Measurements from ENCODE around the gene CDKL4.
"Not testable (repeated sequence)": the region's sequence is repeated elsewhere in the genome, so short reads cannot be mapped to it uniquely, and the experiment has no call there.

The CDKL4 gene

DNA sequence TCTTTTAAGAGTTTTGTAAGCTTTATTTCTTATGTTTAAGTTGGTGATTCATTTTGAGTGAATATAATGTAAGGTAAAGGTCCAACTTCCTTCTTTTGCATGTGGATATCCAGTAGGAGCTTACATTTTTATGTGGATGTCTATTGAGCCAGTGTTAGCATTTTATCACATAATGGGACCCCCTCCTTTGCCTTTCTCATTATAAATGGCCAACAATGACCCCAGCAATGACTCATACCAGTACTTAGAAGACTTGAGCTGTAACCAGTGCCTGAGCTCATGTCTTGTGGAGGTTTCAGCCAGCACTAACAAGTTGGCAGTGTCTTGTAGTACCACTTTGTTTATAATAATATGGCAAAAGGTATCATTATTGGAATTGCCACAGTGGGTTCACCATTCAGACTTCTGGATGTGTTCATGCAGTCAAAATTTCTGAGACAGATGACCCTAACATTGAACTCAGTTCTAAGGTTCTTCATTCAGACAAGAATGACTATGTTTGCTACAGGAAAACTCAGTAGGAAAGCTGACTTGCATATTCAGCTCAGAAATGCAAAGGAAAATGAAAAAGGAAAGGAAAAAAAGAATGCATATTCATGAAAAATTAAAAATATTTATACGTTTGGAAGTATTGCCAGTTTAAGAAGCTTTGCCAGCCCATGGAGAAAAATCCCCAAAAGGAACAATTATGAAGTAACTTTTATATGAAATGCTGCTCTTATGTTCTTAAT lies 41.0 kb downstream of the CDKL4 start:
- Histone ChIP-seq H3K4me3 (ENCODE audit: low read depth, low read length) (no peak overlapping the region), H3K36me3 (replicated peaks) (no peaks in the 10 kb centered on the region), H3K27ac (no peak overlapping the region), H3K27me3 (replicated peaks) (no peaks in the 10 kb centered on the region)
- TF ChIP-seq, protein P1, sequence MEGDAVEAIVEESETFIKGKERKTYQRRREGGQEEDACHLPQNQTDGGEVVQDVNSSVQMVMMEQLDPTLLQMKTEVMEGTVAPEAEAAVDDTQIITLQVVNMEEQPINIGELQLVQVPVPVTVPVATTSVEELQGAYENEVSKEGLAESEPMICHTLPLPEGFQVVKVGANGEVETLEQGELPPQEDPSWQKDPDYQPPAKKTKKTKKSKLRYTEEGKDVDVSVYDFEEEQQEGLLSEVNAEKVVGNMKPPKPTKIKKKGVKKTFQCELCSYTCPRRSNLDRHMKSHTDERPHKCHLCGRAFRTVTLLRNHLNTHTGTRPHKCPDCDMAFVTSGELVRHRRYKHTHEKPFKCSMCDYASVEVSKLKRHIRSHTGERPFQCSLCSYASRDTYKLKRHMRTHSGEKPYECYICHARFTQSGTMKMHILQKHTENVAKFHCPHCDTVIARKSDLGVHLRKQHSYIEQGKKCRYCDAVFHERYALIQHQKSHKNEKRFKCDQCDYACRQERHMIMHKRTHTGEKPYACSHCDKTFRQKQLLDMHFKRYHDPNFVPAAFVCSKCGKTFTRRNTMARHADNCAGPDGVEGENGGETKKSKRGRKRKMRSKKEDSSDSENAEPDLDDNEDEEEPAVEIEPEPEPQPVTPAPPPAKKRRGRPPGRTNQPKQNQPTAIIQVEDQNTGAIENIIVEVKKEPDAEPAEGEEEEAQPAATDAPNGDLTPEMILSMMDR (IDR thresholded peaks at IDR 0.05; ENCODE audit: low read depth, low read length, missing control alignments), result no peak
- in situ Hi-C loops (cut with HindIII; ENCODE audit: low pct_ligation_motif_present, low sequenced_read_pairs), result no loop called here
- DNase-seq, result peak; percentile 25

DNA sequence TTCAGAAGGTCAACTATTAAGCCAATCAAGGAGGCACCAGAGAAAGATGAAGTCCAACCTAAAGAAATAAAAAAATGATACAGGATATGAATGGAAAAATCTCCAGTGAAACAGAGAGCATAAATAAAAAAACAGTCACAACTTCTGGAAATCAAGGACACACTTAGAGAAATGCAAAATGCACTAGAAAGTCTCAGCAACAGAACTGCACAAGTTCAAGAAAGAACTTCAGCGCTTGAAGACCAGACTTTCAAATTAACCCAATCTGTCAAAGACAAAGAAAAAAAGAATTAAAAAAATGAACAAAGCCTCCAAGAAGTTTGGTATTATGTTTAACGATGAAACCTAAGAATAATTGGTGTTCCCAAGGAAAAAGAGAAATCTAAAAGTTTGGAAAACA lies 46.8 kb downstream of the CDKL4 start:
- in situ Hi-C loops (cut with HindIII; ENCODE audit: low pct_ligation_motif_present, low sequenced_read_pairs); DNase-seq; H3K4me3 ChIP-seq (ENCODE audit: low read depth, low read length); H3K27me3 ChIP-seq (replicated peaks); H3K36me3 ChIP-seq (replicated peaks); H3K27ac ChIP-seq: not testable (repeated sequence)

DNA sequence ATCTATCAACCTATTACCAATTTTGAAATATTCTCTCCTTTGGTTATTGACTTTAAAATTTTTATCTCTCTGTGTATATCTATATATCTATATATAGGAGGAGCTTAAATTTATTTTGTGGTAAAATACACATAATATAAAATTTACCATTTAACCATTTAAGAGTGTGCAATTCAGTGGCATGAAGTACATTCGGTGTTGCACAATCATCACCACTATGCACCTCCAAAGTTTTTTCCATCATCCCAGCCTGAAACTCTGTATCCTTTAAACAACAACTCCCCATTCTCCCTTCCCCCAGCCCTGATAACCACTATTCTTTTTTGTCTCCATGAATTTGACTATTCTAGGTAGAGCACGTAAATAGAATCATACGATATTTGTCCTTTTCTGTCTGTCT lies 49.1 kb downstream of the CDKL4 start:
- H3K27me3 ChIP-seq (replicated peaks), result no peaks in the 10 kb centered on the region
- DNase-seq, result no peak
- no peak overlapping the region for H3K27ac ChIP-seq
- no peak overlapping the region for H3K4me3 ChIP-seq (ENCODE audit: low read depth, low read length)
- H3K36me3 ChIP-seq (replicated peaks), result no peaks in the 10 kb centered on the region
- in situ Hi-C loops (cut with HindIII; ENCODE audit: low pct_ligation_motif_present, low sequenced_read_pairs), result no loop called here
- TF ChIP-seq, protein P1 (IDR thresholded peaks at IDR 0.05; ENCODE audit: low read depth, low read length, missing control alignments), result no peak

DNA sequence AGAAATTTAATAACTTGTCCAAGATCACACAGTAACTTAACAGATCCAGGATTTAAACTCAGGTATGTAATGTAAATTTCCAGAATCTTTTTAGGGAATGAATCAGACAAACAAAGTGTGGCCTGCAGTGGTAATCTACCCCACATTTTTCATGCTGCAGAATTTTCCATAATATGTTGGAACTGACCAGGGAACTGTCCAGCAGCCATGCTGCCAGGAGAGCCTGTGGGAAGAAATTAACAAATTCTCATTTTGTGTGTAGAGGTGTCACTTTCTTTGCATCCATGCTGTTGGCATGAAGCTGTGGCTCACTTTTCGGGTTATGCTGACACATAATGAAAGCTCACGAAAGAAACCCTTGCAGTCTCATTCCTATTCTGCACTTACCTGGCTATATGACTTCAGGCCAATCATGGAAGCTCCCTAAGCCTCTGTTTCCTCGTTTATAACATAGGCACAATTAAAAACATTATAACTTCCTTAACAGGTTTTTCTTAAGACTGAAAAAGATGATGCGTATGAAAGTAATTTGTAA lies 54.7 kb downstream of the CDKL4 start:
- in situ Hi-C loops (cut with HindIII; ENCODE audit: low pct_ligation_motif_present, low sequenced_read_pairs), result no loop called here
- no peaks in the 10 kb centered on the region for H3K27me3 ChIP-seq (replicated peaks)
- H3K4me3 ChIP-seq (ENCODE audit: low read depth, low read length), result no peak overlapping the region
- TF ChIP-seq, protein P1 (IDR thresholded peaks at IDR 0.05; ENCODE audit: low read depth, low read length, missing control alignments), result no peak
- no peak for DNase-seq
- no peak overlapping the region for H3K27ac ChIP-seq
- no peaks in the 10 kb centered on the region for H3K36me3 ChIP-seq (replicated peaks)

DNA sequence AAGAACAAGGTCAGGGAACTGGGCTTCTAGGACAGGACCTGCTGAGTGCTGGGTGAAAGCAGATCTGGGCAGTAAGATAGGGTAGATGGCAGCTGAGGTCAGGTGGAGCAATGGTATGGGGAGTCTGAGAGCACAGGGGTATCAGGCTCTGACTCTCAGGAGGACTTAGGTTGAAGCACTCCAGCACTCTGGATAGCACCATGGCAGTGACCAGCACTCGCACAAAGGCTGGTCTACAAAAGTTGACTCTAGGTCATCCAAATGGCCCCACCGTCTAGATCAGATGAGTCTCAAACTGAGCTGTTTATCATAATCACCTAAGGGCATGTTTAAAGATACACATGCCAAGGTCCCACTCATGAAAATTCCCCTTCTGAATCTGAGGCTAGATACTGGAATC lies 60.1 kb downstream of the CDKL4 start:
- Histone ChIP-seq H3K27me3 (replicated peaks) (no peaks in the 10 kb centered on the region), H3K36me3 (replicated peaks) (no peaks in the 10 kb centered on the region), H3K27ac (no peak overlapping the region), H3K4me3 (ENCODE audit: low read depth, low read length) (no peak overlapping the region)
- DNase-seq, result no peak
- TF ChIP-seq, protein P1 (IDR thresholded peaks at IDR 0.05; ENCODE audit: low read depth, low read length, missing control alignments), result no peak
- in situ Hi-C loops (cut with HindIII; ENCODE audit: low pct_ligation_motif_present, low sequenced_read_pairs), result no loop called here

DNA sequence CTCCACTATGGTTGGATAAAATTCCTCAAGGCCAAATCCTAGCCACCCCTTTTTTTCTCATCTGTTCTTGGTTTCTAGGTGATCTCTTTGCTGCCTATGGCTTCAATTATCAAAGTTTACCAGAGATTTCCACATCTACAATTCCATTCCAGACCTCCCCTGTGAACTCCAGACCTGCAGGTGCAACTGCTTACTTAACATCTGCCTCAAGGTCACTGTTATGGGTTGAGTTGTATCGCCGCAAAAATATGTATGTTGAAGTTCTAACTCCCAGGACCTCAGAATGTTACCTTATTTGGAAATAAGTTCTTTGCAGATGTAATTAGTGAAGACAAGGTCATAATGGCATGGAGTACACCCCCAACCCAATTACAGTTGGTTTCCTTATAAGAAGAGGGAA lies 62.5 kb downstream of the CDKL4 start:
- DNase-seq, result no peak
- H3K4me3 ChIP-seq (ENCODE audit: low read depth, low read length), result no peak overlapping the region
- TF ChIP-seq, protein P1 (IDR thresholded peaks at IDR 0.05; ENCODE audit: low read depth, low read length, missing control alignments), result no peak
- in situ Hi-C loops (cut with HindIII; ENCODE audit: low pct_ligation_motif_present, low sequenced_read_pairs), result no loop called here
- no peaks in the 10 kb centered on the region for H3K36me3 ChIP-seq (replicated peaks)
- H3K27me3 ChIP-seq (replicated peaks), result no peaks in the 10 kb centered on the region
- H3K27ac ChIP-seq, result no peak overlapping the region

All from brain microvascular endothelial cell (primary cell).